Lung (tissue), 12 donors: ENCODE data around the gene GALNT16. TPM values are rescaled to one million over a fixed set of nuclear protein-coding genes. Genes with fewer than 3 reads are reported as not detected.
A peak's percentile ranks its signal among the peaks of the same experiment; 100 is the strongest.

ENCODE experiments used
- ATAC-seq: fragments of 200-7000 bp; cut with Tn5 transposase; one replicate; pipeline ENCODE4 v1.9.1; 2020; ENCODE audit warnings: moderate number of reproducible peaks; ENCODE audit not compliant: insufficient read depth, low FRiP score
- DNase-seq, 3 donors: peaks; one replicate each; pipeline ENCODE4 v3.0.0-alpha.2; 2013 to 2017
- H3K27ac ChIP-seq, 2 donors: one replicate each; pipeline ENCODE4 v1.5.1; 2013; ENCODE audit warnings: mild to moderate bottlenecking in 2 of 2, moderate library complexity in 2 of 2, control low read depth in 1 of 2, inconsistent platforms in 1 of 2, low read depth in 1 of 2, low read length in 1 of 2
- H3K27me3 ChIP-seq, 3 donors: one replicate each; pipeline ENCODE4 v1.5.1; 2013; ENCODE audit warnings: low read length in 2 of 3; ENCODE audit not compliant: control insufficient read depth in 3 of 3, insufficient read depth in 3 of 3
- H3K36me3 ChIP-seq, 4 donors: one replicate each; pipeline ENCODE4 v1.5.1; 2013; ENCODE audit warnings: low read length in 4 of 4, mild to moderate bottlenecking in 1 of 4, moderate library complexity in 1 of 4; ENCODE audit not compliant: control insufficient read depth in 4 of 4, insufficient read depth in 4 of 4
- H3K4me1 ChIP-seq, 5 donors: one replicate each; pipeline ENCODE4 v1.5.1; 2013; ENCODE audit warnings: low read length in 5 of 5, mild to moderate bottlenecking in 2 of 5, moderate library complexity in 1 of 5; ENCODE audit not compliant: control insufficient read depth in 5 of 5, insufficient read depth in 5 of 5
- H3K4me3 ChIP-seq: one replicate; pipeline ENCODE4 v1.5.1; 2013; ENCODE audit warnings: mild to moderate bottlenecking, control low read depth, moderate library complexity
- H3K9ac ChIP-seq, 2 donors: one replicate each; pipeline ENCODE4 v1.5.1; 2013; ENCODE audit warnings: low read length in 2 of 2, control low read depth in 1 of 2; ENCODE audit not compliant: insufficient read depth in 1 of 2
- H3K9me3 ChIP-seq, 4 donors: one replicate each; pipeline ENCODE4 v1.5.1; 2013; ENCODE audit warnings: low read length in 3 of 4, mild to moderate bottlenecking in 1 of 4, moderate library complexity in 1 of 4; ENCODE audit not compliant: control insufficient read depth in 4 of 4, insufficient read depth in 3 of 4
- CTCF ChIP-seq: IDR thresholded peaks from 2 replicates; pipeline ENCODE4 v1.5.1; 2012; ENCODE audit warnings: mild to moderate bottlenecking; ENCODE audit errors: control extremely low read depth, extremely low read depth
- WGBS, 2 donors: extraction: QIAGEN DNeasy Blood & Tissue Kit; methylation state at CpG; one replicate each; pipeline ENCODE4 v1.1.7; 2013; 5-methylcytosine and 5-hydroxymethylcytosine counted together
- polyA plus RNA-seq, 2 donors: library from polyadenylated mRNA; stranded (reverse); fragments of 200-250 nt; gene quantifications; one replicate each; pipeline ENCODE4 v1.2.1, GENCODE V29; 2013
- total RNA-seq, 2 donors: library from RNA; depleted of rRNA in 1 of 2; stranded (reverse); fragments of >200 nt in 1 of 2; gene quantifications; one replicate each; pipeline ENCODE4 v1.2.1, GENCODE V29; 2014 to 2021
- donor health status: control.
- donor health status: control.
- donor health status: Bipolar disorder and iron deficiency.
- donor health status: healthy.
- donor health status: DM: yes; HTN: yes; CAD: no.

The GALNT16 gene
- total and polyA plus RNA-seq, 4 donors: 0.27 to 4.1 (median 1.4) TPM

GRCh38 chr14:69317102-69317755, 57.3 kb downstream of the GALNT16 start:
- peak overlapping the region; percentile 34 to 71 for H3K27ac ChIP-seq
- no peak for TF ChIP-seq CTCF
- H3K4me3 ChIP-seq: no peak overlapping the region
- 53 to 77% methylated on average over 6 of the region's 6 CpGs for WGBS, 2 donors
- DNase-seq (no peak), ATAC-seq (no peak)
- peaks cover 0 to 7% (median 0%) of the 10 kb centered on the region in 5 donors for H3K4me1 ChIP-seq
- no peaks in the 10 kb centered on the region for H3K36me3 ChIP-seq
- no peak overlapping the region for H3K9ac ChIP-seq
- H3K27me3 ChIP-seq: no peaks in the 10 kb centered on the region
- no peaks in the 10 kb centered on the region for H3K9me3 ChIP-seq

- peaks cover 0 to 7% (median 0%) of the 10 kb centered on the region in 5 donors for H3K4me1 ChIP-seq
- H3K27me3 ChIP-seq: no peaks in the 10 kb centered on the region
- H3K4me3 ChIP-seq: no peak overlapping the region
- no peak overlapping the region for H3K9ac ChIP-seq
- peak overlapping the region; percentile 37 to 71 for H3K27ac ChIP-seq
- ATAC-seq (no peak), DNase-seq (no peak)
- H3K36me3 ChIP-seq: no peaks in the 10 kb centered on the region
- TF ChIP-seq CTCF: no peak
- 66 to 77% methylated on average over 5 of the region's 5 CpGs for WGBS, 2 donors
- no peaks in the 10 kb centered on the region for H3K9me3 ChIP-seq
Measured at GRCh38 chr14:69317780-69318179, 57.8 kb downstream of the GALNT16 start.

DNA sequence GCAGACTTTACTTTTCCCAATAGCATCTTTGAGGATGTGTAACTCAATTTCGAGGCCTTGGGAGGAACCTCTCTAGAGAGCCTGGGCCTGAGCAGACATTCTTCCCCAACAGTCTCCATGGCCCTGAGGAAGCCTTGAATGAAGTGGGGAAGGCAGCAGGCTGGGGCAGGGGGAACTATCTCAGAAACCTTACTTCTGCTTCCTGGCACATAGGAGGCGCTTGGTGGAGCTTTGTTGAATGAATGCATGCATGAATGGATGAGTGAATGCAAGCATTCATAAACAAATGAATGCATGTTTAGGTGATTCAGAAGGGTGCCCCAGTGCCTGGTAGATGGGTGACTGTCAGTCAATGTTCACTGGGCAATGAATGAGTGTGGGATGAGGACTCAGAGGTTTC, 58.3 kb downstream of the GALNT16 start:
- DNase-seq (no peak), ATAC-seq (no peak)

More for the DNA sequence above, 58.3 kb downstream of the GALNT16 start:
- H3K36me3 ChIP-seq: no peaks in the 10 kb centered on the region
- H3K4me3 ChIP-seq: no peak overlapping the region
- no peaks in the 10 kb centered on the region for H3K9me3 ChIP-seq
- WGBS, 2 donors: 75 to 82% methylated on average over 2 of the region's 2 CpGs
- H3K9ac ChIP-seq: no peak overlapping the region
- peaks cover 0 to 7% (median 0%) of the 10 kb centered on the region in 5 donors for H3K4me1 ChIP-seq
- H3K27ac ChIP-seq: peak overlapping the region; percentile 37 to 71
- H3K27me3 ChIP-seq: no peaks in the 10 kb centered on the region
- TF ChIP-seq CTCF: no peak
